GM12878 (cell line): ENCODE results near the gene MRPS22. TPM values are rescaled to one million over a fixed set of nuclear protein-coding genes. Genes with fewer than 3 reads are reported as not detected.

Source experiments
- ATAC-seq: fragments of 200-7000 bp; cut with Tn5 transposase; 3 replicates; pipeline ENCODE4 v1.9.1; 2020; ENCODE audit warnings: mild to moderate bottlenecking, moderate library complexity
- BruUV-seq: library from RNA; stranded (reverse); fragments of 400-500 nt; replicated peaks from 2 replicates; lab custom pipeline; 2021; lab: Mats Ljungman, UMichigan
- CTCF ChIA-PET: fragments of 300-600 bp; sonication (Branson Sonifier 250); formaldehyde crosslinking; extraction: SDS; loops from one replicate; lab custom pipeline; 2021; ENCODE audit warnings: inconsistent platforms; lab: Yijun Ruan, JAX
- POLR2A ChIA-PET: fragments of 350-600 bp; formaldehyde crosslinking; extraction: SDS; loops from one replicate; lab custom pipeline; 2021; ENCODE audit warnings: inconsistent platforms; lab: Charles Lee
- RAD21 ChIA-PET: fragments of 300-600 bp; sonication (Branson Sonifier 250); formaldehyde crosslinking; loops from one replicate; lab custom pipeline; 2023; ENCODE audit warnings: antibody characterized with exemption; ENCODE audit not compliant: unreplicated experiment; lab: Charles Lee
- SMC1A ChIA-PET: fragments of 300-600 bp; sonication (Branson Sonifier 250); formaldehyde crosslinking; loops from one replicate; lab custom pipeline; 2023; ENCODE audit not compliant: unreplicated experiment, uncharacterized antibody; lab: Charles Lee
- DNase-seq: peaks from one replicate; pipeline ENCODE4 v3.0.0-alpha.2; 2011; ENCODE audit warnings: low read depth, low spot score
- FAIRE-seq: peaks from 3 replicates; lab custom pipeline; 2011; peaks lifted over from hg19 to GRCh38; lab: Jason Lieb, UNC
- H2AFZ ChIP-seq: 2 replicates; pipeline ENCODE4 v1.6.0; 2011; ENCODE audit warnings: low read depth, low read length, control low read depth; ENCODE audit not compliant: control insufficient read depth
- H3K27ac ChIP-seq: 2 replicates; pipeline ENCODE4 v1.5.1; 2011; ENCODE audit warnings: control low read depth; ENCODE audit not compliant: control insufficient read depth, insufficient read depth
- H3K27me3 ChIP-seq, 2 experiments: replicated peaks in 1 of 2; 2 replicates each; pipeline versions ENCODE4 v1.6.0 to v1.6.1; 2011; ENCODE audit warnings: low read length in 1 of 2; ENCODE audit not compliant: control insufficient read depth in 2 of 2, insufficient read depth in 2 of 2
- H3K36me3 ChIP-seq, 2 experiments: 2 replicates each; pipeline ENCODE4 v1.5.1; 2011; ENCODE audit warnings: low read length in 1 of 2; ENCODE audit not compliant: control insufficient read depth in 2 of 2, insufficient read depth in 2 of 2
- H3K4me1 ChIP-seq: 2 replicates; pipeline ENCODE4 v1.6.1; 2011; ENCODE audit warnings: mild to moderate bottlenecking, low read length, moderate library complexity, mixed read lengths; ENCODE audit not compliant: control insufficient read depth, insufficient read depth
- H3K4me2 ChIP-seq: 2 replicates; pipeline ENCODE4 v1.6.0; 2011; ENCODE audit warnings: control low read depth; ENCODE audit not compliant: control insufficient read depth, insufficient read depth
- H3K4me3 ChIP-seq: fragments of 200-600 bp; sonication (generic); 2 replicates; pipeline ENCODE4 v1.5.1; 2016
- H3K79me2 ChIP-seq: 2 replicates; pipeline ENCODE4 v1.6.0; 2011; ENCODE audit warnings: low read length; ENCODE audit not compliant: control insufficient read depth, insufficient read depth
- H3K9ac ChIP-seq: 2 replicates; pipeline ENCODE4 v1.8.0; 2011; ENCODE audit warnings: low read length, control low read depth, mixed read lengths; ENCODE audit not compliant: control insufficient read depth, insufficient read depth
- H3K9me3 ChIP-seq: replicated peaks from 3 replicates; pipeline ENCODE4 v1.5.1; 2011; ENCODE audit warnings: mild to moderate bottlenecking, low read length; ENCODE audit not compliant: control insufficient read depth, insufficient read depth
- H4K20me1 ChIP-seq: 2 replicates; pipeline ENCODE4 v1.6.0; 2011; ENCODE audit not compliant: control insufficient read depth, insufficient read depth
- BCL11A ChIP-seq: IDR thresholded peaks from 2 replicates; pipeline ENCODE4 v1.6.1; 2011; ENCODE audit warnings: low read depth, low read length
- CEBPB ChIP-seq, 2 experiments: fragments of 150-350 bp in 1 of 2; IDR thresholded peaks; 2 replicates each; pipeline ENCODE4 v1.6.1; 2012 to 2014; ENCODE audit warnings: low read depth in 2 of 2, low read length in 2 of 2, borderline replicate concordance in 1 of 2, inconsistent platforms in 1 of 2
- EP300 ChIP-seq, 2 experiments: fragments of 150-350 bp in 1 of 2; IDR thresholded peaks; 2 replicates each; pipeline ENCODE4 v1.6.1; 2011 to 2012; ENCODE audit warnings: low read depth in 2 of 2, low read length in 2 of 2, borderline replicate concordance in 1 of 2, improper control_type of control experiment in 1 of 2, inconsistent platforms in 1 of 2; ENCODE audit not compliant: control insufficient read depth in 1 of 2
- IKZF1 ChIP-seq: fragments of 450-650 bp; conservative IDR thresholded peaks from 2 replicates; pipeline ENCODE4 v1.6.1; 2017; ENCODE audit warnings: antibody characterized with exemption, mild to moderate bottlenecking
- NFIC ChIP-seq: IDR thresholded peaks from 2 replicates; pipeline ENCODE4 v1.6.1; 2012; ENCODE audit warnings: low read depth, mild to moderate bottlenecking, inconsistent platforms, low read length, moderate library complexity
- PAX8 ChIP-seq: fragments of 450-650 bp; IDR thresholded peaks from 2 replicates; pipeline ENCODE4 v1.6.1; 2017; ENCODE audit warnings: mild to moderate bottlenecking, moderate library complexity
- SUPT20H ChIP-seq: IDR thresholded peaks from 2 replicates; pipeline ENCODE4 v1.6.1; 2011; ENCODE audit warnings: low read depth, mild to moderate bottlenecking, low read length, moderate library complexity, borderline replicate concordance; ENCODE audit not compliant: control insufficient read depth
- TCF7 ChIP-seq: IDR thresholded peaks from 2 replicates; pipeline ENCODE4 v1.6.1; 2014; ENCODE audit warnings: antibody characterized with exemption, borderline replicate concordance
- WRNIP1 ChIP-seq: IDR thresholded peaks from 2 replicates; pipeline ENCODE4 v1.6.1; 2011; ENCODE audit warnings: low read depth, low read length, improper control_type of control experiment, borderline replicate concordance
- ZZZ3 ChIP-seq: IDR thresholded peaks from 2 replicates; pipeline ENCODE4 v1.6.1; 2011; ENCODE audit warnings: low read depth; ENCODE audit not compliant: control insufficient read depth, insufficient read length
- WGBS: methylation state at CpG from one replicate; pipeline ENCODE4 v1.1.6; 2016; ENCODE audit warnings: low lambda C conversion rate; ENCODE audit not compliant: insufficient replicate concordance, insufficient coverage; ENCODE audit errors: missing lambda C conversion rate; 5-methylcytosine and 5-hydroxymethylcytosine counted together
- in situ Hi-C: fragments of 300-500 bp; cut with MboI; formaldehyde crosslinking; loops from 9 replicates; pipeline ENCODE4 v1.14.3; 2018; ENCODE audit warnings: mixed read lengths
- intact Hi-C: fragments of 100-400 bp; cut with micrococcal nuclease; formaldehyde crosslinking; loops from one replicate; pipeline ENCODE4 v1.14.2; 2022; ENCODE audit not compliant: unreplicated experiment
- polyA plus RNA-seq, 11 experiments: library from polyadenylated mRNA; depleted of rRNA in 4 of 11; unstranded in 6 of 11; stranded (reverse) in 5 of 11; fragments of >200 nt; fragmentation: Nextera tagmentation in 4 of 11; fragmentation: Illumina TruSeq in 1 of 11; extraction: Ambion mirVana in 4 of 11; extraction: Trizol in 1 of 11; gene quantifications; 1 replicate in 1 of 11; 2 replicates in 10 of 11; pipeline versions ENCODE4 v1.2.1 to v1.2.3, GENCODE V29; 2011 to 2016; ENCODE audit warnings: inconsistent platforms in 2 of 11, missing spikeins in 2 of 11, low read depth in 1 of 11
- total RNA-seq, 4 experiments: library from RNA; depleted of rRNA in 3 of 4; stranded (reverse); fragments of >200 nt in 3 of 4; fragmentation: Illumina TruSeq in 1 of 4; extraction: Trizol in 1 of 4; gene quantifications; 2 replicates each; pipeline versions ENCODE4 v1.2.1 to v1.2.3, GENCODE V29; 2013 to 2021
- TF ChIP-seq, protein P1 (sequence below): IDR thresholded peaks from 2 replicates; pipeline ENCODE4 v1.6.1; 2011; ENCODE audit warnings: mild to moderate bottlenecking, low read depth, low read length, moderate library complexity; ENCODE audit not compliant: insufficient replicate concordance
- TF ChIP-seq, protein P2 (sequence below): IDR thresholded peaks from 2 replicates; pipeline ENCODE4 v1.6.1; 2012; ENCODE audit warnings: low read depth, low read length, improper control_type of control experiment
- TF ChIP-seq, protein P3 (sequence below): fragments of 450-650 bp; formaldehyde crosslinking; IDR thresholded peaks from 2 replicates; pipeline ENCODE4 v1.5.0; 2022; ENCODE audit warnings: mild to moderate bottlenecking, missing genetic modification characterization
- TF ChIP-seq, protein P4 (sequence below): fragments of 450-650 bp; IDR thresholded peaks from 2 replicates; pipeline ENCODE4 v1.6.1; 2014; ENCODE audit warnings: mild to moderate bottlenecking
- TF ChIP-seq, protein P5 (sequence below), 3 experiments: IDR thresholded peaks in 2 of 3; conservative IDR thresholded peaks in 1 of 3; 2 replicates each; pipeline ENCODE4 v1.5.1; 2011; ENCODE audit warnings: low read depth in 3 of 3, low read length in 3 of 3, mild to moderate bottlenecking in 3 of 3, control low read depth in 2 of 3, moderate library complexity in 2 of 3, inconsistent platforms in 1 of 3, mixed read lengths in 1 of 3; ENCODE audit not compliant: control insufficient read depth in 2 of 3, insufficient read depth in 1 of 3; ENCODE audit errors: extremely low read depth in 1 of 3

MRPS22 gene
- total and polyA plus RNA-seq, 10 of the 15 experiments (the other 5 are each of a cell fraction or from before 2014, with no cell fraction given): 44.3 to 146 (median 75.2) TPM

DNA sequence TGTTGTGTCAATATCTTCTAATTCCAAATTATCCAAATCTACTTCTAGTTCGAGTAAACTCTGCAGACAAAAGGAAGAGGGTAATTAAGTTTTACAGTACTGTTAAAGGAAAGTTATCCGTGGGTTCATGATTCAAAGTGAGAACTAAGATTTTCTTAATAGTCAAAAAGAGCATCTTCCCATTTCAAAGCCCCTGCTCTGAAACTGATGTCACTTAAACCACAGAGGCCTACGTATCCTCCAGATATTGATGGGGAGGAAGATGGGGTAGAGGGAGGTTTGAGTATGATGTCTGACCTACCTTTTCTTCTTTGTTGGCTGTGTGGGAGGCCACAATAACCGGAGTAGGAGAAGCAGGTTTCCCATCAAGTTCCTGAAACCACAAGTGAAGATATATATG lies 14.1 kb downstream of the MRPS22 start:
- 0% methylated on average over 4 of the region's 4 CpGs for WGBS
- H3K79me2 ChIP-seq: no peaks in the 10 kb centered on the region
- peak; percentile 65 for FAIRE-seq
- in situ Hi-C loops (no loop called here), intact Hi-C loops (no loop called here)
- RAD21 ChIA-PET: no interaction called here
- ATAC-seq: peak; percentile 86
- H3K27ac ChIP-seq: peak overlapping the region; percentile 13; the same call in 1 of the 2 replicates
- CTCF ChIA-PET: no interaction called here
- no peak overlapping the region for H2AFZ ChIP-seq
- H3K27me3 ChIP-seq: no peaks in the 10 kb centered on the region
- no peak overlapping the region for H3K4me3 ChIP-seq
- peaks cover 10 to 52% of the 10 kb centered on the region in 2 experiments for H3K36me3 ChIP-seq
- DNase-seq: peak; percentile 19
- POLR2A ChIA-PET: no interaction called here
- no peak overlapping the region for H3K9ac ChIP-seq
- H3K4me1 ChIP-seq: peaks cover 12% of the 10 kb centered on the region
- no TSS peak for BruUV-seq
- SMC1A ChIA-PET: no interaction called here
- H3K4me2 ChIP-seq: no peak overlapping the region
- H3K9me3 ChIP-seq: no peaks in the 10 kb centered on the region
- no peaks in the 10 kb centered on the region for H4K20me1 ChIP-seq
- TF ChIP-seq BCL11A (peak; percentile 64; the same call in 1 of the 2 replicates), SUPT20H (no peak), NFIC (peak; percentile 92), EP300 (IDR thresholded peaks at IDR 0.05; ENCODE audit: borderline replicate concordance in 1 of 2, control insufficient read depth in 1 of 2, low read depth in 2 of 2, low read length in 2 of 2) (peak in 1 of 2 experiments; percentile 28; a peak in 1 of 4 replicates), ZZZ3 (no peak), PAX8 (no peak), CEBPB (IDR thresholded peaks at IDR 0.05; ENCODE audit: borderline replicate concordance in 1 of 2, low read depth in 2 of 2, low read length in 2 of 2) (no peak; a peak in 1 of 4 replicates), IKZF1 (peak; percentile 43), WRNIP1 (no peak), TCF7 (peak; percentile 38; the same call in 1 of the 2 replicates)
- TF ChIP-seq, protein P1, sequence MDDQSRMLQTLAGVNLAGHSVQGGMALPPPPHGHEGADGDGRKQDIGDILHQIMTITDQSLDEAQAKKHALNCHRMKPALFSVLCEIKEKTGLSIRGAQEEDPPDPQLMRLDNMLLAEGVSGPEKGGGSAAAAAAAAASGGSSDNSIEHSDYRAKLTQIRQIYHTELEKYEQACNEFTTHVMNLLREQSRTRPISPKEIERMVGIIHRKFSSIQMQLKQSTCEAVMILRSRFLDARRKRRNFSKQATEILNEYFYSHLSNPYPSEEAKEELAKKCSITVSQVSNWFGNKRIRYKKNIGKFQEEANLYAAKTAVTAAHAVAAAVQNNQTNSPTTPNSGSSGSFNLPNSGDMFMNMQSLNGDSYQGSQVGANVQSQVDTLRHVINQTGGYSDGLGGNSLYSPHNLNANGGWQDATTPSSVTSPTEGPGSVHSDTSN: no peak
- TF ChIP-seq, protein P2, sequence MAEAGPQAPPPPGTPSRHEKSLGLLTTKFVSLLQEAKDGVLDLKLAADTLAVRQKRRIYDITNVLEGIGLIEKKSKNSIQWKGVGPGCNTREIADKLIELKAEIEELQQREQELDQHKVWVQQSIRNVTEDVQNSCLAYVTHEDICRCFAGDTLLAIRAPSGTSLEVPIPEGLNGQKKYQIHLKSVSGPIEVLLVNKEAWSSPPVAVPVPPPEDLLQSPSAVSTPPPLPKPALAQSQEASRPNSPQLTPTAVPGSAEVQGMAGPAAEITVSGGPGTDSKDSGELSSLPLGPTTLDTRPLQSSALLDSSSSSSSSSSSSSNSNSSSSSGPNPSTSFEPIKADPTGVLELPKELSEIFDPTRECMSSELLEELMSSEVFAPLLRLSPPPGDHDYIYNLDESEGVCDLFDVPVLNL: no peak
- TF ChIP-seq, protein P3, sequence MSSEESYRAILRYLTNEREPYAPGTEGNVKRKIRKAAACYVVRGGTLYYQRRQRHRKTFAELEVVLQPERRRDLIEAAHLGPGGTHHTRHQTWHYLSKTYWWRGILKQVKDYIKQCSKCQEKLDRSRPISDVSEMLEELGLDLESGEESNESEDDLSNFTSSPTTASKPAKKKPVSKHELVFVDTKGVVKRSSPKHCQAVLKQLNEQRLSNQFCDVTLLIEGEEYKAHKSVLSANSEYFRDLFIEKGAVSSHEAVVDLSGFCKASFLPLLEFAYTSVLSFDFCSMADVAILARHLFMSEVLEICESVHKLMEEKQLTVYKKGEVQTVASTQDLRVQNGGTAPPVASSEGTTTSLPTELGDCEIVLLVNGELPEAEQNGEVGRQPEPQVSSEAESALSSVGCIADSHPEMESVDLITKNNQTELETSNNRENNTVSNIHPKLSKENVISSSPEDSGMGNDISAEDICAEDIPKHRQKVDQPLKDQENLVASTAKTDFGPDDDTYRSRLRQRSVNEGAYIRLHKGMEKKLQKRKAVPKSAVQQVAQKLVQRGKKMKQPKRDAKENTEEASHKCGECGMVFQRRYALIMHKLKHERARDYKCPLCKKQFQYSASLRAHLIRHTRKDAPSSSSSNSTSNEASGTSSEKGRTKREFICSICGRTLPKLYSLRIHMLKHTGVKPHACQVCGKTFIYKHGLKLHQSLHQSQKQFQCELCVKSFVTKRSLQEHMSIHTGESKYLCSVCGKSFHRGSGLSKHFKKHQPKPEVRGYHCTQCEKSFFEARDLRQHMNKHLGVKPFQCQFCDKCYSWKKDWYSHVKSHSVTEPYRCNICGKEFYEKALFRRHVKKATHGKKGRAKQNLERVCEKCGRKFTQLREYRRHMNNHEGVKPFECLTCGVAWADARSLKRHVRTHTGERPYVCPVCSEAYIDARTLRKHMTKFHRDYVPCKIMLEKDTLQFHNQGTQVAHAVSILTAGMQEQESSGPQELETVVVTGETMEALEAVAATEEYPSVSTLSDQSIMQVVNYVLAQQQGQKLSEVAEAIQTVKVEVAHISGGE (CRISPR knock-in tag): no peak
- TF ChIP-seq, protein P4, sequence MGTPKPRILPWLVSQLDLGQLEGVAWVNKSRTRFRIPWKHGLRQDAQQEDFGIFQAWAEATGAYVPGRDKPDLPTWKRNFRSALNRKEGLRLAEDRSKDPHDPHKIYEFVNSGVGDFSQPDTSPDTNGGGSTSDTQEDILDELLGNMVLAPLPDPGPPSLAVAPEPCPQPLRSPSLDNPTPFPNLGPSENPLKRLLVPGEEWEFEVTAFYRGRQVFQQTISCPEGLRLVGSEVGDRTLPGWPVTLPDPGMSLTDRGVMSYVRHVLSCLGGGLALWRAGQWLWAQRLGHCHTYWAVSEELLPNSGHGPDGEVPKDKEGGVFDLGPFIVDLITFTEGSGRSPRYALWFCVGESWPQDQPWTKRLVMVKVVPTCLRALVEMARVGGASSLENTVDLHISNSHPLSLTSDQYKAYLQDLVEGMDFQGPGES: no peak
- TF ChIP-seq, protein P5, sequence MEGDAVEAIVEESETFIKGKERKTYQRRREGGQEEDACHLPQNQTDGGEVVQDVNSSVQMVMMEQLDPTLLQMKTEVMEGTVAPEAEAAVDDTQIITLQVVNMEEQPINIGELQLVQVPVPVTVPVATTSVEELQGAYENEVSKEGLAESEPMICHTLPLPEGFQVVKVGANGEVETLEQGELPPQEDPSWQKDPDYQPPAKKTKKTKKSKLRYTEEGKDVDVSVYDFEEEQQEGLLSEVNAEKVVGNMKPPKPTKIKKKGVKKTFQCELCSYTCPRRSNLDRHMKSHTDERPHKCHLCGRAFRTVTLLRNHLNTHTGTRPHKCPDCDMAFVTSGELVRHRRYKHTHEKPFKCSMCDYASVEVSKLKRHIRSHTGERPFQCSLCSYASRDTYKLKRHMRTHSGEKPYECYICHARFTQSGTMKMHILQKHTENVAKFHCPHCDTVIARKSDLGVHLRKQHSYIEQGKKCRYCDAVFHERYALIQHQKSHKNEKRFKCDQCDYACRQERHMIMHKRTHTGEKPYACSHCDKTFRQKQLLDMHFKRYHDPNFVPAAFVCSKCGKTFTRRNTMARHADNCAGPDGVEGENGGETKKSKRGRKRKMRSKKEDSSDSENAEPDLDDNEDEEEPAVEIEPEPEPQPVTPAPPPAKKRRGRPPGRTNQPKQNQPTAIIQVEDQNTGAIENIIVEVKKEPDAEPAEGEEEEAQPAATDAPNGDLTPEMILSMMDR (IDR thresholded peaks at IDR 0.05 in 2 of 3, conservative IDR thresholded peaks at IDR 0.05 in 1 of 3; ENCODE audit: control insufficient read depth in 2 of 3, extremely low read depth in 1 of 3, insufficient read depth in 1 of 3, low read depth in 3 of 3, low read length in 3 of 3): no peak
